Colonic mucosa (tissue), 4 donors: ENCODE data around the gene MS4A5. TPM values are rescaled to one million over a fixed set of nuclear protein-coding genes. Genes with fewer than 3 reads are reported as not detected.
"Not testable (repeated sequence)": the region's sequence is repeated elsewhere in the genome, so short reads cannot be mapped to it uniquely, and the experiment has no call there.

ENCODE experiments used
- DNase-seq: peaks from one replicate; pipeline ENCODE4 v3.0.0-alpha.2; 2020
- H3K27ac ChIP-seq: fragments of 200-600 bp; one replicate; pipeline ENCODE4 v1.8.0; 2021
- H3K27me3 ChIP-seq: fragments of 200-600 bp; one replicate; pipeline ENCODE4 v1.8.0; 2021
- H3K36me3 ChIP-seq: fragments of 200-600 bp; one replicate; pipeline ENCODE4 v1.8.0; 2021
- H3K4me1 ChIP-seq: fragments of 200-600 bp; one replicate; pipeline ENCODE4 v1.8.0; 2021; ENCODE audit warnings: mild to moderate bottlenecking
- H3K4me3 ChIP-seq: fragments of 200-600 bp; one replicate; pipeline ENCODE4 v1.8.0; 2021
- H3K9ac ChIP-seq, 2 donors: one replicate each; pipeline ENCODE4 v1.7.0; 2013; ENCODE audit warnings: control low read depth in 2 of 2, low read depth in 2 of 2, low read length in 2 of 2
- H3K9me3 ChIP-seq: fragments of 200-600 bp; one replicate; pipeline ENCODE4 v1.8.0; 2021
- intact Hi-C: fragments of 100-400 bp; cut with DNase I; formaldehyde crosslinking; loops from one replicate; pipeline ENCODE4 v1.14.1; 2022
- total RNA-seq, 2 donors: library from RNA; stranded (reverse); fragmentation: NEBNext Ultra II Directional in 1 of 2; extraction: Animal tissue kit (Norgen Biotek cat#: 25700) in 1 of 2; gene quantifications; one replicate each; pipeline ENCODE4 v1.2.1, GENCODE V29; 2021
- TF ChIP-seq, protein P1 (sequence below): fragments of 200-600 bp; IDR thresholded peaks from one replicate; pipeline ENCODE4 v1.8.0; 2022; ENCODE audit warnings: antibody characterized with exemption, mild to moderate bottlenecking
- donor health status: healthy.
- donor health status: DM: no; HTN: no; CAD: no.
- donor health status: DM: no; HTN: no; CAD: no.

MS4A5 gene
- total RNA-seq, 2 donors from 2014 or later: not detected

DNA sequence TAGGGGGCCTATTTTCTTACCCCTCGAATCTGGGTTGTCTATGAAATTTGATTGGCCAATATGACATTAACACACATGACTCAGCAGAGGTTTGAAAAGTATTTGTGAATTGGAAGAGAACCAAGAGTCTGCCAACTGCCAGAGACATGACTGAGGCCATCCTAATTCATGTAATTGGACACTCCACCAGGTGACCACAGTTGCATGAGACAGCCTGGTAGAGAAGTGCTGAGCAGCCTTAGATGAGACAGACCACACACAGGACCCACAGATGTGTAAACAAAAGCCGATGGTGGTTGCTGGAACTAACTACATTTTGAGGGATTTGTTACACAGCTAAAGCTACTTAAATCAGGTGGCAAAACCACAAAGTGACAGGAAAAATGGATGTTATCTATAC, 855 bp upstream of the MS4A5 start:
- H3K27ac ChIP-seq: no peak overlapping the region
- H3K4me3 ChIP-seq: no peak overlapping the region
- H3K9me3 ChIP-seq: no peaks in the 10 kb centered on the region
- no peaks in the 10 kb centered on the region for H3K27me3 ChIP-seq
- DNase-seq: no peak
- H3K9ac ChIP-seq: no peak overlapping the region
- no peaks in the 10 kb centered on the region for H3K4me1 ChIP-seq
- intact Hi-C loops: no loop called here
- TF ChIP-seq, protein P1, sequence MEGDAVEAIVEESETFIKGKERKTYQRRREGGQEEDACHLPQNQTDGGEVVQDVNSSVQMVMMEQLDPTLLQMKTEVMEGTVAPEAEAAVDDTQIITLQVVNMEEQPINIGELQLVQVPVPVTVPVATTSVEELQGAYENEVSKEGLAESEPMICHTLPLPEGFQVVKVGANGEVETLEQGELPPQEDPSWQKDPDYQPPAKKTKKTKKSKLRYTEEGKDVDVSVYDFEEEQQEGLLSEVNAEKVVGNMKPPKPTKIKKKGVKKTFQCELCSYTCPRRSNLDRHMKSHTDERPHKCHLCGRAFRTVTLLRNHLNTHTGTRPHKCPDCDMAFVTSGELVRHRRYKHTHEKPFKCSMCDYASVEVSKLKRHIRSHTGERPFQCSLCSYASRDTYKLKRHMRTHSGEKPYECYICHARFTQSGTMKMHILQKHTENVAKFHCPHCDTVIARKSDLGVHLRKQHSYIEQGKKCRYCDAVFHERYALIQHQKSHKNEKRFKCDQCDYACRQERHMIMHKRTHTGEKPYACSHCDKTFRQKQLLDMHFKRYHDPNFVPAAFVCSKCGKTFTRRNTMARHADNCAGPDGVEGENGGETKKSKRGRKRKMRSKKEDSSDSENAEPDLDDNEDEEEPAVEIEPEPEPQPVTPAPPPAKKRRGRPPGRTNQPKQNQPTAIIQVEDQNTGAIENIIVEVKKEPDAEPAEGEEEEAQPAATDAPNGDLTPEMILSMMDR: no peak
- H3K36me3 ChIP-seq: no peaks in the 10 kb centered on the region

DNA sequence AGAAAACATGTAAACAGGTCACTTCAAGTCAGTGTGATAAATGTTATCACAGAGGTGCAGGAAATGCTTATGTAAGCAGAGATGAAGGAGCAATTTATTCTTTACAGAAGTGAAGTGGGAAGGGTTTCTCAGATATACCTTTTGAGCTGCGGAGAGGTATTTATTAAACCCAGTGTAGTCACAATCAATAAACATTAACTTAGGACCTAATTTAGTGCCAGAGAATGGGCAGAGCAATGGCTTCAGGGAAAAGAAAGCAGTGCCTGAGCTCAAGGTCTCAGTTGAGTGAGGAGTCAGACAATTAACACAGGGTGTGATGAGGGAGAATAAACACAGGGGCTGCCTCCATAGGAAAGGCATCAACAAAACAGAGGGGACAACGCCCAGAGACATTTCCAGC, 1.9 kb downstream of the MS4A5 start:
- Histone ChIP-seq H3K36me3 (no peaks in the 10 kb centered on the region), H3K27ac (no peak overlapping the region), H3K27me3 (no peaks in the 10 kb centered on the region), H3K9ac (no peak overlapping the region), H3K4me3 (no peak overlapping the region), H3K4me1 (no peaks in the 10 kb centered on the region), H3K9me3 (no peaks in the 10 kb centered on the region)
- TF ChIP-seq, protein P1: no peak
- DNase-seq: no peak
- intact Hi-C loops: no loop called here

DNA sequence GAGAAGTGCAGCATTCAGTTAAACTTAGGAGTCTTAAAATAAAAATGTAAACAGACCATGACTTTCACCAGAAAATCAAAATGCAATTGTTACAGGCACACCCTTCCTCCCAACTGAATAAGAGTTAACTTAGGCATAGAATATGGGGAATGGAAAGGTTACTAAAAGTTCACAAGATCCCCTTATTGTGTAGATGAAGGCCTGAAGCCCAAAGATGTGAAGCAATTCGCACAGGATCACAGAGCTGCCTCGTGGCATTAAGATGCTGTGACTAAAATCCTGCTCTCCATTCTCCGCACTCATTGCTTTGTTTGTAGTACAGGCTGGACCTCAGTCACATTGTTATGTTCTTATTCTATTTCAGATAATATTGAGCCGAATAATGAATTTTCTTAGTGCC, 4.0 kb downstream of the MS4A5 start:
- Histone ChIP-seq H3K27ac (no peak overlapping the region), H3K4me3 (no peak overlapping the region), H3K9me3 (no peaks in the 10 kb centered on the region), H3K9ac (no peak overlapping the region), H3K4me1 (no peaks in the 10 kb centered on the region), H3K36me3 (no peaks in the 10 kb centered on the region), H3K27me3 (no peaks in the 10 kb centered on the region)
- intact Hi-C loops: no loop called here
- TF ChIP-seq, protein P1: no peak
- no peak for DNase-seq

DNA sequence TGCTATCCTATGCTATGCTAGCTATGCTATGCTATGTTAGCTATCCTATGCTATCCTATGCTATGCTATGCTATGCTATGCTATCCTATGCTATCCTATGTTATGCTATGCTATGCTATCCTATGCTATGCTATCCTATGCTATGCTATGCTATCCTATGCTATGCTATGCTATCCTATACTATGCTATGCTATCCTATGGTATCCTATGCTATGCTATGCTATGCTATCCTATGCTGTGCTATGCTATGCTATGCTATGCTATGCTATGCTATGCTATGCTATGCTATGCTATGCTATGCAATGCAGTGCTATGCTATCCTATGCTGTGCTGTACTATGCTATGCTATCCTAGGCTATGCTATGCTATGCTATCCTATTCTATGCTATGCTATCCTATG, 17.7 kb downstream of the MS4A5 start:
- H3K4me1 ChIP-seq: no peaks in the 10 kb centered on the region
- no peak overlapping the region for H3K9ac ChIP-seq
- H3K27me3 ChIP-seq: no peaks in the 10 kb centered on the region
- H3K9me3 ChIP-seq: no peaks in the 10 kb centered on the region
- TF ChIP-seq, protein P1: no peak
- DNase-seq: no peak
- no peaks in the 10 kb centered on the region for H3K36me3 ChIP-seq
- no peak overlapping the region for H3K4me3 ChIP-seq
- no peak overlapping the region for H3K27ac ChIP-seq
- intact Hi-C loops: no loop called here

DNA sequence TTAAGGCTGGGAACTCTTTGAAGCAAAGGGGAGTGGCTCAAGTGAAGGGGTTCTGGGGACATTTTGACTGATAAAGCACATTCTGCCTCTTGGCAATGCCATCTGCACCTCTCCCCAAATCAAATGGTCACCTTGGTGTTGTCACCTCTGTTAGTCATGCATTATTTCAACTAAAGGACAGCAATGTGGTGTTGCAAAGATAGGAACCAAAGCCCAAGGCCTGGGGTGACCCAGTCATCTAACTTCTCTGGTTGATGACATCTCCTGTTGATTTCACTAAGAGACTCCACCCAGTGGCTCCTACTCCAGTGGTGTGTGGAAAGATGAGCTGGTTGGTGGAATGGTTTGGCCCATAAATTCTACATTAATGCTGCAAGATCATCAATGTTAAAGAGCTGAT, 18.5 kb downstream of the MS4A5 start:
- Histone ChIP-seq H3K9ac (no peak overlapping the region), H3K9me3 (no peaks in the 10 kb centered on the region), H3K4me1 (no peaks in the 10 kb centered on the region), H3K4me3 (no peak overlapping the region), H3K36me3 (no peaks in the 10 kb centered on the region), H3K27ac (no peak overlapping the region), H3K27me3 (no peaks in the 10 kb centered on the region)
- TF ChIP-seq, protein P1: no peak
- no peak for DNase-seq
- intact Hi-C loops: no loop called here

DNA sequence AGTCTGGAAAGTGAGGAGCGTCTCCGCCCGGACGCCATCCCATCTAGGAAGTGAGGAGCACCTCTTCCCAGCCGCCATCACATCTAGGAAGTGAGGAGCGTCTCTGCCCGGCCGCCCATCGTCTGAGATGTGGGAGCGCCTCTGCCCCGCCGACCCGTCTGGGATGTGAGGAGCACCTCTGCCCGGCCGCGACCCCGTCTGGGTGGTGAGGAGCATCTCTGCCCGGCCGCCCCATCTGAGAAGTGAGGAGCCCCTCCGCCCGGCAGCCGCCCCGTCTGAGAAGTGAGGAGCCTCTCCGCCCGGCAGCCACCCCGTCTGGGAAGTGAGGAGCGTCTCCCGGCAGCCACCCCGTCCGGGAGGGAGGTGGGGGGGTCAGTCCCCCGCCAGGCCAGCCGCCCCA, 21.8 kb downstream of the MS4A5 start:
- H3K4me1 ChIP-seq, H3K36me3 ChIP-seq, H3K27ac ChIP-seq, H3K9ac ChIP-seq, H3K27me3 ChIP-seq, H3K9me3 ChIP-seq, DNase-seq, H3K4me3 ChIP-seq, intact Hi-C loops: not testable (repeated sequence)
